Natural killer cell (primary cell): ENCODE measurements around the gene TYK2. TPM values are rescaled to one million over a fixed set of nuclear protein-coding genes. Genes with fewer than 3 reads are reported as not detected.

ENCODE experiments used
- ATAC-seq, 3 donors: fragments of 150-1000 bp in 2 of 3; fragments of 200-7000 bp in 1 of 3; cut with Tn5 transposase; 1 replicate in 1 of 3; 2 replicates in 2 of 3; pipeline ENCODE4 v1.10.0; 2021; ENCODE audit warnings: mild to moderate bottlenecking in 2 of 3, moderate library complexity in 2 of 3
- DNase-seq, 2 donors: peaks; one replicate each; pipeline versions ENCODE4 v3.0.0 to v3.0.0-alpha.2; 2013 to 2021; ENCODE audit warnings: mixed read lengths in 1 of 2
- H3K27ac ChIP-seq: one replicate; pipeline ENCODE4 v1.5.1; 2013; ENCODE audit warnings: mild to moderate bottlenecking, low read length
- H3K27me3 ChIP-seq: one replicate; pipeline ENCODE4 v1.6.1; 2013; ENCODE audit warnings: low read length; ENCODE audit not compliant: control insufficient read depth, insufficient read depth
- H3K36me3 ChIP-seq: one replicate; pipeline ENCODE4 v1.6.1; 2013; ENCODE audit warnings: low read length; ENCODE audit not compliant: control insufficient read depth, insufficient read depth
- H3K4me1 ChIP-seq: one replicate; pipeline ENCODE4 v1.6.1; 2013; ENCODE audit warnings: low read length; ENCODE audit not compliant: control insufficient read depth, insufficient read depth
- H3K4me3 ChIP-seq: one replicate; pipeline ENCODE4 v1.5.1; 2013; ENCODE audit warnings: low read length
- H3K9me3 ChIP-seq: one replicate; pipeline ENCODE4 v1.6.1; 2013; ENCODE audit warnings: low read length; ENCODE audit not compliant: control insufficient read depth, insufficient read depth
- H3K27ac Mint-ChIP-seq, 2 donors: one replicate each; pipeline ENCODE4 v1.8.0; 2022; ENCODE audit warnings: mild to moderate bottlenecking in 2 of 2, mixed read lengths in 2 of 2, moderate library complexity in 1 of 2
- H3K27me3 Mint-ChIP-seq, 2 donors: one replicate each; pipeline ENCODE4 v1.8.0; 2022; ENCODE audit warnings: low read depth in 2 of 2, mixed read lengths in 2 of 2
- H3K36me3 Mint-ChIP-seq: one replicate; pipeline ENCODE4 v1.8.0; 2022; ENCODE audit warnings: mixed read lengths
- H3K4me1 Mint-ChIP-seq, 2 donors: one replicate each; pipeline ENCODE4 v1.8.0; 2022; ENCODE audit warnings: mixed read lengths in 2 of 2
- H3K4me3 Mint-ChIP-seq: one replicate; pipeline ENCODE4 v1.8.0; 2022; ENCODE audit warnings: mild to moderate bottlenecking, moderate library complexity, mixed read lengths
- H3K9me3 Mint-ChIP-seq, 2 donors: one replicate each; pipeline ENCODE4 v1.8.0; 2022; ENCODE audit warnings: mixed read lengths in 2 of 2
- WGBS: methylation state at CpG from one replicate; pipeline ENCODE4 v1.1.7; 2013; ENCODE audit warnings: missing lambda C conversion rate; ENCODE audit not compliant: insufficient coverage; 5-methylcytosine and 5-hydroxymethylcytosine counted together
- intact Hi-C: fragments of 100-400 bp; cut with micrococcal nuclease; formaldehyde crosslinking; loops from one replicate; pipeline ENCODE4 v1.14.2; 2022
- total RNA-seq, 4 donors: library from RNA; stranded (reverse); fragments of 120-200 nt in 1 of 4; gene quantifications; one replicate each; pipeline versions ENCODE4 v1.2.3 to v1.2.4, GENCODE V29; 2013 to 2022
- TF ChIP-seq, protein P1 (sequence below): fragments of 200-600 bp; IDR thresholded peaks from one replicate; pipeline ENCODE4 v1.8.0; 2022; ENCODE audit warnings: antibody characterized with exemption

TYK2 gene
- total RNA-seq, 3 donors from 2014 or later (not counting 1 experiment from before 2014, with no cell fraction given), result 401 to 469 (median 454) TPM

DNA sequence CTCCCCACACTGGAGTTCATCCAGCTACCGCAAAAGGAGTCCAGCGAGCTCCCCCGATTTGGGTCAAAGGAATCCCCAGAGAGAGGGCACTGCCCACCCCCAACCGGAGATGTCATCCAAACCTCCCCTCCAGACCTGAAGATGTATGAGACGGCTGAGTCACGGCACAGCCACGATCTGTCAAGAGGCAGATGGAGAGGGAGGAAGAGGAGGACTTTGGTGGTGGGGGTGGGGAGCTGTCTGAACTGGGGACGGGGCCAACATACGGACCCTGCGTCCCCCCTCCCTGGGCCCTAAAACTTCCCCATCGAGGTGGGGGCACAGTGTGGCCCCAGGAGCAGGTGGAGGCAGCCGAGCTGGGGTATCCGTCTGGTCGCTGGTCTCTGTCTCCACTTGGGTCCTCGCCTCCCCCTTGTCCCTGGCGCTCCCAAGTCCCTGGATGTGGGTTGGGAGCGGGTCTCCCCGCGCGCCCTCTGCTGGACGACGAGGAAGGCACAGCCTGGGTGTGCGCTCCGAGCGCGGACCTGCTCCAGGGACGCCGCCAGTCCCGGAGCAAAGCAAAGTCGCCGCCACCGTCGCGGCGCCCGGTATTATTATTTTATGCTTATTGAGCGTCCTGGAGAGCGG, 43.8 kb upstream of the TYK2 start:
- peaks cover 27% of the 10 kb centered on the region in 2 donors for H3K27me3 Mint-ChIP-seq
- ATAC-seq, result peak; percentile 14 to 28 (median 23)

DNA sequence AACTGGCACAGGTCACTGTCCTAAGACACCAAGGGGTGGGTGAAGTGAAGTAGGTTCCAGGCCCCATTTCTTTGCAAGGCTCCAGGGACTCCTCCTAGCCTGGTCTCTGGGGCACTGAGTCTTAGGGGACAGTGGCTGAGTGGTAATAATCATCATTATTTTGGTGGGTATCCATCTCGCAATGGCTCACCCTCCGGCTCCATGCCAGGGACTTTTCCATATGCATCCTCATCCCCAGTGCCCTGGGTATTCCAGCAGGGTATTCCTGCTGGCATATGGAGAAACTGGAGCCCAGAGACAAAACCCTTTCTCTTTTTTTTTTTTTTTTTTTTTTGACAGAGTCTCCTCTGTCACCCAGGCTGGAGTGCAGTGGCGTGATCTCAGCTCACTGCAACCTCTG, 42.5 kb upstream of the TYK2 start:
- Mint-ChIP-seq H3K4me1 (peaks cover 47 to 70% of the 10 kb centered on the region in 2 donors), H3K9me3 (no peaks in the 10 kb centered on the region), H3K27ac (peak overlapping the region in 1 of 2 donors; percentile 84), H3K36me3 (peaks cover under 1% of the 10 kb centered on the region), H3K27me3 (peaks cover 21 to 31% of the 10 kb centered on the region in 2 donors), H3K4me3 (no peak overlapping the region)
- 73% methylated on average over 3 of the region's 3 CpGs for WGBS
- intact Hi-C loops, result loop anchor here (5.0 kb wide), 1 partner anchor 229 kb away; the partner anchor contains the start of gene ILF3
- DNase-seq (no peak), ATAC-seq (no peak)
- peaks cover 88% of the 10 kb centered on the region for H3K4me1 ChIP-seq
- TF ChIP-seq, protein P1, sequence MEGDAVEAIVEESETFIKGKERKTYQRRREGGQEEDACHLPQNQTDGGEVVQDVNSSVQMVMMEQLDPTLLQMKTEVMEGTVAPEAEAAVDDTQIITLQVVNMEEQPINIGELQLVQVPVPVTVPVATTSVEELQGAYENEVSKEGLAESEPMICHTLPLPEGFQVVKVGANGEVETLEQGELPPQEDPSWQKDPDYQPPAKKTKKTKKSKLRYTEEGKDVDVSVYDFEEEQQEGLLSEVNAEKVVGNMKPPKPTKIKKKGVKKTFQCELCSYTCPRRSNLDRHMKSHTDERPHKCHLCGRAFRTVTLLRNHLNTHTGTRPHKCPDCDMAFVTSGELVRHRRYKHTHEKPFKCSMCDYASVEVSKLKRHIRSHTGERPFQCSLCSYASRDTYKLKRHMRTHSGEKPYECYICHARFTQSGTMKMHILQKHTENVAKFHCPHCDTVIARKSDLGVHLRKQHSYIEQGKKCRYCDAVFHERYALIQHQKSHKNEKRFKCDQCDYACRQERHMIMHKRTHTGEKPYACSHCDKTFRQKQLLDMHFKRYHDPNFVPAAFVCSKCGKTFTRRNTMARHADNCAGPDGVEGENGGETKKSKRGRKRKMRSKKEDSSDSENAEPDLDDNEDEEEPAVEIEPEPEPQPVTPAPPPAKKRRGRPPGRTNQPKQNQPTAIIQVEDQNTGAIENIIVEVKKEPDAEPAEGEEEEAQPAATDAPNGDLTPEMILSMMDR, result no peak
- H3K27ac ChIP-seq, result no peak overlapping the region
- no peaks in the 10 kb centered on the region for H3K9me3 ChIP-seq
- H3K27me3 ChIP-seq, result peaks cover 40% of the 10 kb centered on the region
- H3K4me3 ChIP-seq, result no peak overlapping the region
- H3K36me3 ChIP-seq, result no peaks in the 10 kb centered on the region

More for the DNA sequence above, 43.8 kb upstream of the TYK2 start:
- TF ChIP-seq, protein P1, result peak; percentile 91
- H3K4me1 Mint-ChIP-seq, result peaks cover 49 to 73% of the 10 kb centered on the region in 2 donors
- Histone ChIP-seq H3K4me1 (peaks cover 87% of the 10 kb centered on the region), H3K27ac (peak overlapping the region; percentile 69), H3K36me3 (no peaks in the 10 kb centered on the region), H3K4me3 (peak overlapping the region; percentile 24), H3K27me3 (peaks cover 29% of the 10 kb centered on the region), H3K9me3 (no peaks in the 10 kb centered on the region)
- DNase-seq, result peak; percentile 69 to 81
- peaks cover 7% of the 10 kb centered on the region for H3K36me3 Mint-ChIP-seq
- peak overlapping the region; percentile 88 for H3K4me3 Mint-ChIP-seq
- peak overlapping the region; percentile 95 to 96 for H3K27ac Mint-ChIP-seq
- H3K9me3 Mint-ChIP-seq, result peaks cover 2 to 3% of the 10 kb centered on the region in 2 donors
- intact Hi-C loops, result loop anchor here (2.0 to 5.0 kb wide), 2 partner anchors 15 to 228 kb away; partner anchors contain the start of gene ILF3
- WGBS, result 1% methylated on average over 37 of the region's 38 CpGs

DNA sequence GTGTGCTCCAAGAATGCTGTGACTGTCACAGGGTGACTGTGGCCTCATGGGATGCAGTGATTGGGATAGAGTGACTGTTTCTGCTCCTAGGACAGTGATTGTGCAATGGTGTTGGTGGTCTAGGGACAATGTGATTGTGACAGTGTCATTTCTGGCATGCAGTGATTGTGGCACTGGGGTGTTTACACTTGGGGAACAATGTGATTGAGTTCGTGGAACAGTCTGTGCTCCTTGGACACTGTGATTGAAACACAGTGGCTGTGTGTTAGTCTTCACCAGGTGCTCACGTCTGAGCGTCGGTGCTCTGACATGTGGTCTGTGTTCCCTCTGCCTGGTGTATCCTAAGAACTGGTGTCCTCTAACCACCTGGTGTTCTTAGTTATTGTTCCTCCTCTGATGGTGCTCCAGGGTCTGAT, 41.7 kb upstream of the TYK2 start:
- no peak for ATAC-seq
- Mint-ChIP-seq H3K27me3 (peaks cover 21 to 31% of the 10 kb centered on the region in 2 donors), H3K36me3 (no peaks in the 10 kb centered on the region), H3K4me3 (peak overlapping the region; percentile 68), H3K4me1 (peaks cover 39 to 63% of the 10 kb centered on the region in 2 donors), H3K27ac (peak overlapping the region; percentile 71 to 84), H3K9me3 (no peaks in the 10 kb centered on the region)
- Histone ChIP-seq H3K36me3 (no peaks in the 10 kb centered on the region), H3K27ac (no peak overlapping the region), H3K27me3 (peaks cover 47% of the 10 kb centered on the region), H3K4me1 (peaks cover 88% of the 10 kb centered on the region), H3K9me3 (no peaks in the 10 kb centered on the region), H3K4me3 (no peak overlapping the region)
- intact Hi-C loops, result loop anchor here (5.0 kb wide), 1 partner anchor 230 kb away; the partner anchor contains the start of gene ILF3
- TF ChIP-seq, protein P1, result no peak
- 56% methylated on average over 4 of the region's 4 CpGs for WGBS
- DNase-seq, result peak in 1 of 2 donors; percentile 16
